Lower leg skin (tissue), 3 donors: ENCODE data around the gene CAMK1G.

Experiments
- POLR2A ChIP-seq, 2 donors: fragments of 450-650 bp; IDR thresholded peaks; one replicate each; pipeline ENCODE4 v1.6.1; 2016 to 2017; ENCODE audit warnings: antibody characterized with exemption in 2 of 2, mild to moderate bottlenecking in 1 of 2, moderate library complexity in 1 of 2
- TF ChIP-seq, protein P1 (sequence below), 3 donors: fragments of 450-650 bp; IDR thresholded peaks; one replicate each; pipeline ENCODE4 v1.5.1; 2016; ENCODE audit warnings: antibody characterized with exemption in 3 of 3, mild to moderate bottlenecking in 3 of 3, moderate library complexity in 2 of 3

DNA sequence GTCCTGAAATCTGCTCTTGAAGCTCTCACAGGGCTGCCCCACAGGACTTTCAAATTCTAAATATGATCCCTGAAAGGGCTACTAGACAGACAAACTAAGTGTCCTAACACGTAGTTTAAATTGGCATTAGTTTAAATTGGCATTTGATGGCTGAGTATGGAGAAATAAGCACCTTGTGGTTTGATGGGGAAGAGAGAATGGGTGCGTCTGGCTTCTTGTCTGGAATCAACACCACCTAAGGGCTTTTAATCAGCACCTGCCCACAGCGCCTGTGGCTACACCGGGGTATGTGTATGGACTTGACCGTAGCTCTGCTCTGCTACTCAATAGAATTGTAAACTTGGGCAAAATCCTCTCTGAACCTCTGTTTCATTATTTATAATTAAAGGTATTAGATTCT is 74.4 kb downstream of the CAMK1G start:
- TF ChIP-seq, protein P1, sequence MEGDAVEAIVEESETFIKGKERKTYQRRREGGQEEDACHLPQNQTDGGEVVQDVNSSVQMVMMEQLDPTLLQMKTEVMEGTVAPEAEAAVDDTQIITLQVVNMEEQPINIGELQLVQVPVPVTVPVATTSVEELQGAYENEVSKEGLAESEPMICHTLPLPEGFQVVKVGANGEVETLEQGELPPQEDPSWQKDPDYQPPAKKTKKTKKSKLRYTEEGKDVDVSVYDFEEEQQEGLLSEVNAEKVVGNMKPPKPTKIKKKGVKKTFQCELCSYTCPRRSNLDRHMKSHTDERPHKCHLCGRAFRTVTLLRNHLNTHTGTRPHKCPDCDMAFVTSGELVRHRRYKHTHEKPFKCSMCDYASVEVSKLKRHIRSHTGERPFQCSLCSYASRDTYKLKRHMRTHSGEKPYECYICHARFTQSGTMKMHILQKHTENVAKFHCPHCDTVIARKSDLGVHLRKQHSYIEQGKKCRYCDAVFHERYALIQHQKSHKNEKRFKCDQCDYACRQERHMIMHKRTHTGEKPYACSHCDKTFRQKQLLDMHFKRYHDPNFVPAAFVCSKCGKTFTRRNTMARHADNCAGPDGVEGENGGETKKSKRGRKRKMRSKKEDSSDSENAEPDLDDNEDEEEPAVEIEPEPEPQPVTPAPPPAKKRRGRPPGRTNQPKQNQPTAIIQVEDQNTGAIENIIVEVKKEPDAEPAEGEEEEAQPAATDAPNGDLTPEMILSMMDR (IDR thresholded peaks at IDR 0.05), result no peak
- no peak for TF ChIP-seq POLR2A (IDR thresholded peaks at IDR 0.05)
